CD8-positive, alpha-beta memory T cell (primary cell): Measurements from ENCODE around the gene KIF19. TPM values are rescaled to one million over a fixed set of nuclear protein-coding genes. Genes with fewer than 3 reads are reported as not detected.

Experiments used
- CTCF ChIA-PET: fragments of 350-600 bp; sonication (Branson Sonifier 250); formaldehyde crosslinking; loops from one replicate; lab custom pipeline; 2021; ENCODE audit warnings: antibody characterized with exemption; lab: Charles Lee
- POLR2A ChIA-PET: fragments of 350-600 bp; sonication (Branson Sonifier 250); formaldehyde crosslinking; loops from one replicate; lab custom pipeline; 2021; ENCODE audit warnings: antibody characterized with exemption; lab: Charles Lee
- DNase-seq, 5 donors: peaks; one replicate each; pipeline versions ENCODE4 v3.0.0 to v3.0.0-alpha.2; 2020 to 2022; ENCODE audit warnings: mixed read lengths in 1 of 5
- H3K27ac ChIP-seq: one replicate; pipeline ENCODE4 v1.7.0; 2013; ENCODE audit warnings: low read depth, mild to moderate bottlenecking, low read length, moderate library complexity
- H3K27me3 ChIP-seq: 2 replicates; pipeline ENCODE4 v1.7.0; 2013; ENCODE audit warnings: low read length, mild to moderate bottlenecking; ENCODE audit not compliant: insufficient read depth, poor library complexity, severe bottlenecking
- H3K36me3 ChIP-seq: 2 replicates; pipeline ENCODE4 v1.7.0; 2013; ENCODE audit warnings: mild to moderate bottlenecking, low read length, moderate library complexity; ENCODE audit not compliant: insufficient read depth
- H3K4me1 ChIP-seq: 2 replicates; pipeline ENCODE4 v1.7.0; 2013; ENCODE audit warnings: mild to moderate bottlenecking, low read length, moderate library complexity; ENCODE audit not compliant: insufficient read depth
- H3K4me3 ChIP-seq: 2 replicates; pipeline ENCODE4 v1.7.0; 2013; ENCODE audit warnings: mild to moderate bottlenecking, low read length
- H3K9me3 ChIP-seq: 2 replicates; pipeline ENCODE4 v1.7.0; 2013; ENCODE audit warnings: mild to moderate bottlenecking, low read length
- H3K27ac Mint-ChIP-seq, 8 donors: one replicate each; pipeline ENCODE4 v1.8.0; 2020 to 2021; ENCODE audit warnings: mixed read lengths in 8 of 8, mild to moderate bottlenecking in 6 of 8, inconsistent platforms in 3 of 8, moderate library complexity in 3 of 8
- H3K27me3 Mint-ChIP-seq, 2 donors: one replicate each; pipeline ENCODE4 v1.8.0; 2020 to 2021; ENCODE audit warnings: mixed read lengths in 2 of 2, mild to moderate bottlenecking in 1 of 2, moderate library complexity in 1 of 2
- H3K36me3 Mint-ChIP-seq, 3 donors: one replicate each; pipeline ENCODE4 v1.8.0; 2020 to 2021; ENCODE audit warnings: mixed read lengths in 3 of 3, inconsistent platforms in 1 of 3, mild to moderate bottlenecking in 1 of 3
- H3K4me1 Mint-ChIP-seq, 3 donors: one replicate each; pipeline ENCODE4 v1.8.0; 2020 to 2021; ENCODE audit warnings: mixed read lengths in 3 of 3, inconsistent platforms in 1 of 3, mild to moderate bottlenecking in 1 of 3
- H3K4me3 Mint-ChIP-seq, 7 donors: one replicate each; pipeline ENCODE4 v1.8.0; 2020 to 2021; ENCODE audit warnings: mixed read lengths in 7 of 7, mild to moderate bottlenecking in 6 of 7, moderate library complexity in 4 of 7, inconsistent platforms in 2 of 7
- H3K9me3 Mint-ChIP-seq, 5 donors: one replicate each; pipeline ENCODE4 v1.8.0; 2020 to 2022; ENCODE audit warnings: mixed read lengths in 5 of 5, mild to moderate bottlenecking in 3 of 5, moderate library complexity in 2 of 5, inconsistent platforms in 1 of 5
- polyA plus RNA-seq: library from polyadenylated mRNA; unstranded; fragments of 300-500 nt; fragmentation: Illumina TruSeq; gene quantifications from one replicate; pipeline ENCODE4 v1.2.3, GENCODE V29; 2021
- total RNA-seq, 2 experiments: library from RNA; stranded (reverse); gene quantifications; one replicate each; pipeline ENCODE4 v1.2.3, GENCODE V29; 2021

KIF19 gene
- total and polyA plus RNA-seq, 3 experiments from 2014 or later = 0.20 to 3.4 (median 0.24) TPM

- Mint-ChIP-seq H3K4me1 (peaks cover 22 to 41% (median 22%) of the 10 kb centered on the region in 3 donors), H3K9me3 (no peaks in the 10 kb centered on the region), H3K4me3 (peak overlapping the region; percentile 62 to 83 (median 67)), H3K27ac (peak overlapping the region in 3 of 8 donors; percentile 39 to 89 (median 66)), H3K27me3 (peaks cover 0 to 4% of the 10 kb centered on the region in 2 donors), H3K36me3 (no peaks in the 10 kb centered on the region)
- Histone ChIP-seq H3K9me3 (no peaks in the 10 kb centered on the region), H3K27me3 (no peaks in the 10 kb centered on the region), H3K4me1 (peaks cover 24% of the 10 kb centered on the region), H3K36me3 (no peaks in the 10 kb centered on the region), H3K4me3 (peak overlapping the region; percentile 37), H3K27ac (no peak overlapping the region)
- POLR2A ChIA-PET = interaction anchor here (0.6 kb wide), 1 partner anchor 19 kb away, joined by 3 read pairs; no protein-coding TSS in a partner anchor
- DNase-seq = no peak
- CTCF ChIA-PET = no interaction called here
These were observed 667 bp upstream of the KIF19 start for GRCh38 chr17:74325376-74325742.

- Histone ChIP-seq H3K4me1 (peaks cover 24% of the 10 kb centered on the region), H3K27ac (no peak overlapping the region), H3K9me3 (no peaks in the 10 kb centered on the region), H3K27me3 (no peaks in the 10 kb centered on the region), H3K4me3 (peak overlapping the region; percentile 3), H3K36me3 (no peaks in the 10 kb centered on the region)
- Mint-ChIP-seq H3K9me3 (no peaks in the 10 kb centered on the region), H3K27ac (peak overlapping the region in 2 of 8 donors; percentile 32 to 78), H3K27me3 (peaks cover 0 to 4% of the 10 kb centered on the region in 2 donors), H3K36me3 (no peaks in the 10 kb centered on the region), H3K4me3 (peak overlapping the region; percentile 27 to 86 (median 64)), H3K4me1 (peaks cover 22 to 41% (median 22%) of the 10 kb centered on the region in 3 donors)
- no peak for DNase-seq
- ChIA-PET POLR2A (no interaction called here), CTCF (no interaction called here)
These were observed 480 bp downstream of the KIF19 start for GRCh38 chr17:74326506-74326905.

- Histone ChIP-seq H3K9me3 (no peaks in the 10 kb centered on the region), H3K36me3 (no peaks in the 10 kb centered on the region), H3K4me3 (no peak overlapping the region), H3K27ac (no peak overlapping the region), H3K27me3 (no peaks in the 10 kb centered on the region), H3K4me1 (peaks cover 24% of the 10 kb centered on the region)
- DNase-seq = no peak
- ChIA-PET CTCF (interaction anchor here (0.7 kb wide), 1 partner anchor 44 kb away, joined by 3 read pairs; no protein-coding TSS in a partner anchor), POLR2A (no interaction called here)
- Mint-ChIP-seq H3K9me3 (no peaks in the 10 kb centered on the region), H3K27ac (peak overlapping the region in 1 of 8 donors; percentile 47), H3K36me3 (no peaks in the 10 kb centered on the region), H3K4me1 (peaks cover 22 to 41% (median 22%) of the 10 kb centered on the region in 3 donors), H3K4me3 (peak overlapping the region in 3 of 7 donors; percentile 23 to 66 (median 46)), H3K27me3 (peaks cover 0 to 4% of the 10 kb centered on the region in 2 donors)
These were observed 2.5 kb downstream of the KIF19 start for GRCh38 chr17:74328487-74328886.

- Mint-ChIP-seq H3K27ac (peak overlapping the region in 4 of 8 donors; percentile 1 to 75 (median 66)), H3K36me3 (no peaks in the 10 kb centered on the region), H3K4me3 (peak overlapping the region in 3 of 7 donors; percentile 2 to 54 (median 5)), H3K4me1 (peaks cover 21 to 38% (median 22%) of the 10 kb centered on the region in 3 donors), H3K27me3 (peaks cover 0 to 4% of the 10 kb centered on the region in 2 donors), H3K9me3 (no peaks in the 10 kb centered on the region)
- POLR2A ChIA-PET = interaction anchor here (0.6 kb wide), 1 partner anchor 26 kb away, joined by 3 read pairs; no protein-coding TSS in a partner anchor
- Histone ChIP-seq H3K4me1 (peaks cover 24% of the 10 kb centered on the region), H3K27ac (no peak overlapping the region), H3K36me3 (no peaks in the 10 kb centered on the region), H3K4me3 (no peak overlapping the region), H3K9me3 (no peaks in the 10 kb centered on the region), H3K27me3 (no peaks in the 10 kb centered on the region)
- DNase-seq = no peak
- CTCF ChIA-PET = interaction anchor here (0.7 kb wide), 1 partner anchor 45 kb away, joined by 3 read pairs; no protein-coding TSS in a partner anchor
These were observed 3.4 kb downstream of the KIF19 start for GRCh38 chr17:74329378-74329777.

GRCh38 chr17:74330446-74330845, 4.4 kb downstream of the KIF19 start:
- Histone ChIP-seq H3K27me3 (no peaks in the 10 kb centered on the region), H3K4me1 (peaks cover 24% of the 10 kb centered on the region), H3K27ac (no peak overlapping the region), H3K9me3 (no peaks in the 10 kb centered on the region), H3K36me3 (no peaks in the 10 kb centered on the region), H3K4me3 (no peak overlapping the region)
- Mint-ChIP-seq H3K9me3 (no peaks in the 10 kb centered on the region), H3K4me3 (no peak overlapping the region), H3K36me3 (no peaks in the 10 kb centered on the region), H3K27ac (peak overlapping the region in 1 of 8 donors; percentile 52), H3K4me1 (peaks cover 20 to 40% (median 22%) of the 10 kb centered on the region in 3 donors), H3K27me3 (peaks cover 0 to 4% of the 10 kb centered on the region in 2 donors)
- ChIA-PET CTCF (no interaction called here), POLR2A (interaction anchor here (0.6 kb wide), 1 partner anchor 17 kb away, joined by 3 read pairs; no protein-coding TSS in a partner anchor)
- DNase-seq = no peak

GRCh38 chr17:74332017-74332650, 6.1 kb downstream of the KIF19 start:
- H3K9me3 Mint-ChIP-seq = no peaks in the 10 kb centered on the region
- H3K4me1 ChIP-seq = peaks cover 14% of the 10 kb centered on the region
- DNase-seq = no peak
- H3K9me3 ChIP-seq = no peaks in the 10 kb centered on the region
- no peak overlapping the region for H3K4me3 ChIP-seq
- POLR2A ChIA-PET = no interaction called here
- peaks cover 0 to 4% of the 10 kb centered on the region in 2 donors for H3K27me3 Mint-ChIP-seq
- H3K36me3 Mint-ChIP-seq = no peaks in the 10 kb centered on the region
- H3K27ac Mint-ChIP-seq = no peak overlapping the region
- H3K27me3 ChIP-seq = no peaks in the 10 kb centered on the region
- H3K4me1 Mint-ChIP-seq = peaks cover 14 to 29% (median 14%) of the 10 kb centered on the region in 3 donors
- CTCF ChIA-PET = interaction anchor here (1.0 kb wide), 1 partner anchor 24 kb away, joined by 3 read pairs; no protein-coding TSS in a partner anchor
- H3K36me3 ChIP-seq = no peaks in the 10 kb centered on the region
- no peak overlapping the region for H3K27ac ChIP-seq
- no peak overlapping the region for H3K4me3 Mint-ChIP-seq

GRCh38 chr17:74332763-74333283, 6.8 kb downstream of the KIF19 start:
- no peaks in the 10 kb centered on the region for H3K9me3 ChIP-seq
- Mint-ChIP-seq H3K27me3 (peaks cover 0 to 4% of the 10 kb centered on the region in 2 donors), H3K4me3 (no peak overlapping the region), H3K9me3 (no peaks in the 10 kb centered on the region), H3K36me3 (no peaks in the 10 kb centered on the region), H3K4me1 (peaks cover 13 to 26% (median 14%) of the 10 kb centered on the region in 3 donors), H3K27ac (no peak overlapping the region)
- H3K4me1 ChIP-seq = peaks cover 14% of the 10 kb centered on the region
- no peak overlapping the region for H3K4me3 ChIP-seq
- no peak for DNase-seq
- POLR2A ChIA-PET = no interaction called here
- CTCF ChIA-PET = interaction anchor here (0.7 kb wide), 1 partner anchor 9 kb away, joined by 3 read pairs; no protein-coding TSS in a partner anchor
- H3K36me3 ChIP-seq = no peaks in the 10 kb centered on the region
- H3K27ac ChIP-seq = no peak overlapping the region
- no peaks in the 10 kb centered on the region for H3K27me3 ChIP-seq
